ENCODE data around the gene MAP3K1.
"Not testable (repeated sequence)": the region's sequence is repeated elsewhere in the genome, so short reads cannot be mapped to it uniquely, and the experiment has no call there.

Gene MAP3K1

GRCh38 chr5:56816546-56817081 is 1.3 kb downstream of the MAP3K1 start:
- Histone ChIP-seq H3K27ac (ENCODE audit: low read length) (no peak overlapping the region), H3K4me3 (ENCODE audit: low read length) (peak overlapping the region; percentile 86), H3K27me3 (ENCODE audit: control insufficient read depth, insufficient read depth, low read length) (peaks cover 39% of the 10 kb centered on the region), H3K4me1 (ENCODE audit: control insufficient read depth, low read depth, low read length) (peaks cover 33% of the 10 kb centered on the region), H3K36me3 (ENCODE audit: control insufficient read depth, low read depth, low read length) (no peaks in the 10 kb centered on the region), H3K9me3 (ENCODE audit: control insufficient read depth, low read depth, low read length) (no peaks in the 10 kb centered on the region), H3K9ac (ENCODE audit: low read length) (peak overlapping the region; percentile 32)

- peaks cover 35% of the 10 kb centered on the region for H3K27me3 ChIP-seq (ENCODE audit: control insufficient read depth, insufficient read depth, low read length)
- peaks cover 33% of the 10 kb centered on the region for H3K4me1 ChIP-seq (ENCODE audit: control insufficient read depth, low read depth, low read length)
- no peaks in the 10 kb centered on the region for H3K9me3 ChIP-seq (ENCODE audit: control insufficient read depth, low read depth, low read length)
- H3K27ac ChIP-seq (ENCODE audit: low read length) = no peak overlapping the region
- no peak overlapping the region for H3K9ac ChIP-seq (ENCODE audit: low read length)
- H3K36me3 ChIP-seq (ENCODE audit: control insufficient read depth, low read depth, low read length) = no peaks in the 10 kb centered on the region
- peak overlapping the region; percentile 86 for H3K4me3 ChIP-seq (ENCODE audit: low read length)
These were observed 2.1 kb downstream of the MAP3K1 start for GRCh38 chr5:56817263-56818014.

GRCh38 chr5:56818450-56819037 is 3.2 kb downstream of the MAP3K1 start:
- Histone ChIP-seq H3K4me1 (ENCODE audit: control insufficient read depth, low read depth, low read length) (peaks cover 30% of the 10 kb centered on the region), H3K36me3 (ENCODE audit: control insufficient read depth, low read depth, low read length) (no peaks in the 10 kb centered on the region), H3K4me3 (ENCODE audit: low read length) (no peak overlapping the region), H3K27ac (ENCODE audit: low read length) (no peak overlapping the region), H3K9ac (ENCODE audit: low read length) (no peak overlapping the region), H3K27me3 (ENCODE audit: control insufficient read depth, insufficient read depth, low read length) (peaks cover 24% of the 10 kb centered on the region), H3K9me3 (ENCODE audit: control insufficient read depth, low read depth, low read length) (no peaks in the 10 kb centered on the region)

- Histone ChIP-seq H3K27me3 (ENCODE audit: control insufficient read depth, insufficient read depth, low read length) (peaks cover 17% of the 10 kb centered on the region), H3K9ac (ENCODE audit: low read length) (no peak overlapping the region), H3K36me3 (ENCODE audit: control insufficient read depth, low read depth, low read length) (no peaks in the 10 kb centered on the region), H3K27ac (ENCODE audit: low read length) (no peak overlapping the region), H3K4me3 (ENCODE audit: low read length) (no peak overlapping the region), H3K4me1 (ENCODE audit: control insufficient read depth, low read depth, low read length) (peaks cover 23% of the 10 kb centered on the region), H3K9me3 (ENCODE audit: control insufficient read depth, low read depth, low read length) (no peaks in the 10 kb centered on the region)
These were observed 3.9 kb downstream of the MAP3K1 start for GRCh38 chr5:56819060-56819881.

- Histone ChIP-seq H3K4me1 (ENCODE audit: control insufficient read depth, low read depth, low read length) (peaks cover 23% of the 10 kb centered on the region), H3K27me3 (ENCODE audit: control insufficient read depth, insufficient read depth, low read length) (peaks cover 11% of the 10 kb centered on the region)
- H3K36me3 ChIP-seq (ENCODE audit: control insufficient read depth, low read depth, low read length); H3K27ac ChIP-seq (ENCODE audit: low read length); H3K9ac ChIP-seq (ENCODE audit: low read length); H3K4me3 ChIP-seq (ENCODE audit: low read length); H3K9me3 ChIP-seq (ENCODE audit: control insufficient read depth, low read depth, low read length): not testable (repeated sequence)
These were observed 6.5 kb downstream of the MAP3K1 start for GRCh38 chr5:56821868-56822267.

- Histone ChIP-seq H3K36me3 (ENCODE audit: control insufficient read depth, low read depth, low read length) (no peaks in the 10 kb centered on the region), H3K9me3 (ENCODE audit: control insufficient read depth, low read depth, low read length) (no peaks in the 10 kb centered on the region), H3K27ac (ENCODE audit: low read length) (no peak overlapping the region), H3K4me1 (ENCODE audit: control insufficient read depth, low read depth, low read length) (peaks cover 17% of the 10 kb centered on the region), H3K9ac (ENCODE audit: low read length) (no peak overlapping the region), H3K27me3 (ENCODE audit: control insufficient read depth, insufficient read depth, low read length) (peaks cover 2% of the 10 kb centered on the region), H3K4me3 (ENCODE audit: low read length) (no peak overlapping the region)
These were observed 7.6 kb downstream of the MAP3K1 start for GRCh38 chr5:56822981-56823380.

- Histone ChIP-seq H3K27me3 (ENCODE audit: control insufficient read depth, insufficient read depth, low read length) (no peaks in the 10 kb centered on the region), H3K9ac (ENCODE audit: low read length) (no peak overlapping the region), H3K4me3 (ENCODE audit: low read length) (no peak overlapping the region), H3K36me3 (ENCODE audit: control insufficient read depth, low read depth, low read length) (no peaks in the 10 kb centered on the region), H3K9me3 (ENCODE audit: control insufficient read depth, low read depth, low read length) (no peaks in the 10 kb centered on the region), H3K27ac (ENCODE audit: low read length) (no peak overlapping the region), H3K4me1 (ENCODE audit: control insufficient read depth, low read depth, low read length) (peaks cover 17% of the 10 kb centered on the region)
These were observed 8.7 kb downstream of the MAP3K1 start for GRCh38 chr5:56824019-56824418.

GRCh38 chr5:56825222-56825824 is 10.0 kb downstream of the MAP3K1 start:
- no peak overlapping the region for H3K9ac ChIP-seq (ENCODE audit: low read length)
- no peaks in the 10 kb centered on the region for H3K36me3 ChIP-seq (ENCODE audit: control insufficient read depth, low read depth, low read length)
- no peak overlapping the region for H3K4me3 ChIP-seq (ENCODE audit: low read length)
- H3K27ac ChIP-seq (ENCODE audit: low read length) = no peak overlapping the region
- H3K4me1 ChIP-seq (ENCODE audit: control insufficient read depth, low read depth, low read length) = peaks cover 20% of the 10 kb centered on the region
- H3K9me3 ChIP-seq (ENCODE audit: control insufficient read depth, low read depth, low read length) = no peaks in the 10 kb centered on the region
- H3K27me3 ChIP-seq (ENCODE audit: control insufficient read depth, insufficient read depth, low read length) = no peaks in the 10 kb centered on the region

GRCh38 chr5:56827049-56827448 is 11.7 kb downstream of the MAP3K1 start:
- H3K36me3 ChIP-seq (ENCODE audit: control insufficient read depth, low read depth, low read length) = no peaks in the 10 kb centered on the region
- no peak overlapping the region for H3K9ac ChIP-seq (ENCODE audit: low read length)
- no peak overlapping the region for H3K4me3 ChIP-seq (ENCODE audit: low read length)
- H3K27me3 ChIP-seq (ENCODE audit: control insufficient read depth, insufficient read depth, low read length) = no peaks in the 10 kb centered on the region
- H3K4me1 ChIP-seq (ENCODE audit: control insufficient read depth, low read depth, low read length) = peaks cover 29% of the 10 kb centered on the region
- no peak overlapping the region for H3K27ac ChIP-seq (ENCODE audit: low read length)
- no peaks in the 10 kb centered on the region for H3K9me3 ChIP-seq (ENCODE audit: control insufficient read depth, low read depth, low read length)

- no peaks in the 10 kb centered on the region for H3K27me3 ChIP-seq (ENCODE audit: control insufficient read depth, insufficient read depth, low read length)
- no peak overlapping the region for H3K27ac ChIP-seq (ENCODE audit: low read length)
- H3K9ac ChIP-seq (ENCODE audit: low read length) = no peak overlapping the region
- H3K4me1 ChIP-seq (ENCODE audit: control insufficient read depth, low read depth, low read length) = peaks cover 33% of the 10 kb centered on the region
- no peaks in the 10 kb centered on the region for H3K36me3 ChIP-seq (ENCODE audit: control insufficient read depth, low read depth, low read length)
- no peak overlapping the region for H3K4me3 ChIP-seq (ENCODE audit: low read length)
- no peaks in the 10 kb centered on the region for H3K9me3 ChIP-seq (ENCODE audit: control insufficient read depth, low read depth, low read length)
These were observed 12.6 kb downstream of the MAP3K1 start for GRCh38 chr5:56827924-56828323.

Measured in iPS-18a (cell line).